ENCODE results near the gene B3GLCT. TPM values are rescaled to one million over a fixed set of nuclear protein-coding genes. Genes with fewer than 3 reads are reported as not detected.

B3GLCT gene
- total and polyA plus RNA-seq, 10 of the 15 experiments (the other 5 are each of a cell fraction or from before 2014, with no cell fraction given): 0.07 to 0.89 (median 0.25) TPM

GRCh38 chr13:31240921-31241320 lies 41.1 kb downstream of the B3GLCT start:
- BruUV-seq (replicated peaks): no TSS peak
- ATAC-seq (no peak), FAIRE-seq (no peak), DNase-seq (ENCODE audit: low read depth, low spot score) (no peak)
- intact Hi-C loops (cut with micrococcal nuclease; ENCODE audit: unreplicated experiment): no loop called here
- Histone ChIP-seq H3K27me3 (replicated peaks in 1 of 2; ENCODE audit: control insufficient read depth in 2 of 2, insufficient read depth in 2 of 2, low read length in 1 of 2) (no peaks in the 10 kb centered on the region; a peak in 1 of 4 replicates), H4K20me1 (ENCODE audit: control insufficient read depth, insufficient read depth) (no peaks in the 10 kb centered on the region), H3K9ac (ENCODE audit: control insufficient read depth, insufficient read depth, low read length) (no peak overlapping the region), H2AFZ (ENCODE audit: control insufficient read depth, low read depth, low read length) (no peak overlapping the region), H3K4me2 (ENCODE audit: control insufficient read depth, insufficient read depth) (no peak overlapping the region), H3K36me3 (ENCODE audit: control insufficient read depth in 2 of 2, insufficient read depth in 2 of 2, low read length in 1 of 2) (no peaks in the 10 kb centered on the region), H3K4me3 (no peak overlapping the region), H3K9me3 (replicated peaks; ENCODE audit: control insufficient read depth, insufficient read depth, low read length) (no peaks in the 10 kb centered on the region), H3K4me1 (ENCODE audit: control insufficient read depth, insufficient read depth, low read length) (no peaks in the 10 kb centered on the region), H3K79me2 (ENCODE audit: control insufficient read depth, insufficient read depth, low read length) (no peaks in the 10 kb centered on the region), H3K27ac (ENCODE audit: control insufficient read depth, insufficient read depth) (no peak overlapping the region)
- POLR2A ChIA-PET: no interaction called here
- no peak for TF ChIP-seq YBX1 (IDR thresholded peaks at IDR 0.05)
- TF ChIP-seq NR2F1 (conservative IDR thresholded peaks at IDR 0.05): no peak
- TF ChIP-seq MYC (IDR thresholded peaks at IDR 0.05; ENCODE audit: insufficient read depth, insufficient read length, insufficient replicate concordance, low read length, severe bottlenecking): no peak
- TF ChIP-seq SIN3A (IDR thresholded peaks at IDR 0.05; ENCODE audit: low read depth, low read length): no peak
- TF ChIP-seq CHD1 (IDR thresholded peaks at IDR 0.05; ENCODE audit: low read depth, low read length): no peak
- no peak for TF ChIP-seq POU2F2 (IDR thresholded peaks at IDR 0.05; ENCODE audit: borderline replicate concordance, low read depth, low read length)
- TF ChIP-seq IRF5 (IDR thresholded peaks at IDR 0.05; ENCODE audit: borderline replicate concordance): no peak
- no peak for TF ChIP-seq ZNF274 (IDR thresholded peaks at IDR 0.05; ENCODE audit: insufficient read depth, insufficient read length)
- TF ChIP-seq HCFC1 (IDR thresholded peaks at IDR 0.05; ENCODE audit: low read length): no peak
- no peak for TF ChIP-seq HDAC6 (IDR thresholded peaks at IDR 0.05; ENCODE audit: unreplicated experiment)
- no peak for TF ChIP-seq RUNX3 (IDR thresholded peaks at IDR 0.05; ENCODE audit: low read length)
- no peak for TF ChIP-seq ETV6 (conservative IDR thresholded peaks at IDR 0.05 in 1 of 2, IDR thresholded peaks at IDR 0.05 in 1 of 2; ENCODE audit: borderline replicate concordance in 1 of 2, low read depth in 1 of 2)
- no peak for TF ChIP-seq RFX5 (IDR thresholded peaks at IDR 0.05; ENCODE audit: low read depth, low read length)
- TF ChIP-seq MYB (IDR thresholded peaks at IDR 0.05; ENCODE audit: borderline replicate concordance, low read depth, low read length): no peak
- TF ChIP-seq, protein P1, sequence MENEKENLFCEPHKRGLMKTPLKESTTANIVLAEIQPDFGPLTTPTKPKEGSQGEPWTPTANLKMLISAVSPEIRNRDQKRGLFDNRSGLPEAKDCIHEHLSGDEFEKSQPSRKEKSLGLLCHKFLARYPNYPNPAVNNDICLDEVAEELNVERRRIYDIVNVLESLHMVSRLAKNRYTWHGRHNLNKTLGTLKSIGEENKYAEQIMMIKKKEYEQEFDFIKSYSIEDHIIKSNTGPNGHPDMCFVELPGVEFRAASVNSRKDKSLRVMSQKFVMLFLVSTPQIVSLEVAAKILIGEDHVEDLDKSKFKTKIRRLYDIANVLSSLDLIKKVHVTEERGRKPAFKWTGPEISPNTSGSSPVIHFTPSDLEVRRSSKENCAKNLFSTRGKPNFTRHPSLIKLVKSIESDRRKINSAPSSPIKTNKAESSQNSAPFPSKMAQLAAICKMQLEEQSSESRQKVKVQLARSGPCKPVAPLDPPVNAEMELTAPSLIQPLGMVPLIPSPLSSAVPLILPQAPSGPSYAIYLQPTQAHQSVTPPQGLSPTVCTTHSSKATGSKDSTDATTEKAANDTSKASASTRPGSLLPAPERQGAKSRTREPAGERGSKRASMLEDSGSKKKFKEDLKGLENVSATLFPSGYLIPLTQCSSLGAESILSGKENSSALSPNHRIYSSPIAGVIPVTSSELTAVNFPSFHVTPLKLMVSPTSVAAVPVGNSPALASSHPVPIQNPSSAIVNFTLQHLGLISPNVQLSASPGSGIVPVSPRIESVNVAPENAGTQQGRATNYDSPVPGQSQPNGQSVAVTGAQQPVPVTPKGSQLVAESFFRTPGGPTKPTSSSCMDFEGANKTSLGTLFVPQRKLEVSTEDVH (IDR thresholded peaks at IDR 0.05; ENCODE audit: low read depth, partially characterized antibody): no peak
- TF ChIP-seq ATF7 (IDR thresholded peaks at IDR 0.05; ENCODE audit: low read depth): no peak
- no peak for TF ChIP-seq HDGF (IDR thresholded peaks at IDR 0.05)
- RAD21 ChIA-PET (ENCODE audit: unreplicated experiment): no interaction called here
- CTCF ChIA-PET: interaction anchor here (1.3 kb wide), 1 partner anchor 183 kb away, joined by 5 read pairs; no protein-coding TSS in a partner anchor
- WGBS (ENCODE audit: insufficient coverage, insufficient replicate concordance, low lambda C conversion rate, missing lambda C conversion rate): 14% methylated on average over 2 of the region's 2 CpGs
- SMC1A ChIA-PET (ENCODE audit: uncharacterized antibody, unreplicated experiment): interaction anchor here (6.7 kb wide), 1 partner anchor 183 kb away, joined by 44 read pairs; no protein-coding TSS in a partner anchor
- in situ Hi-C loops (cut with MboI): no loop called here
